Measurements from ENCODE around the gene ZNF836.

The ZNF836 gene

GRCh38 chr19:52188822-52189734, 17.7 kb upstream of the ZNF836 start:
- peak in 1 of 2 donors; percentile 93 for DNase-seq (ENCODE audit: low read depth in 2 of 2)

GRCh38 chr19:52187407-52187806, 16.0 kb upstream of the ZNF836 start:
- no peak for DNase-seq (ENCODE audit: low read depth in 2 of 2)

GRCh38 chr19:52176574-52176973, 5.2 kb upstream of the ZNF836 start:
- DNase-seq (ENCODE audit: low read depth in 2 of 2), result no peak

- no peak for DNase-seq (ENCODE audit: low read depth in 2 of 2)
These were observed 926 bp upstream of the ZNF836 start for GRCh38 chr19:52172347-52172746.

- no peak for DNase-seq (ENCODE audit: low read depth in 2 of 2)
These were observed 529 bp downstream of the ZNF836 start for GRCh38 chr19:52170863-52171320.

- DNase-seq (ENCODE audit: low read depth in 2 of 2), result no peak
These were observed 1.1 kb downstream of the ZNF836 start for GRCh38 chr19:52170304-52170703.

- DNase-seq (ENCODE audit: low read depth in 2 of 2), result no peak
These were observed 15.6 kb downstream of the ZNF836 start for GRCh38 chr19:52155596-52156359.

- no peak for DNase-seq (ENCODE audit: low read depth in 2 of 2)
These were observed 23.2 kb downstream of the ZNF836 start for GRCh38 chr19:52148256-52148655.

GRCh38 chr19:52142001-52142595, 29.3 kb downstream of the ZNF836 start:
- DNase-seq (ENCODE audit: low read depth in 2 of 2), result no peak

GRCh38 chr19:52141203-52141602, 30.2 kb downstream of the ZNF836 start:
- no peak for DNase-seq (ENCODE audit: low read depth in 2 of 2)

- peak; percentile 98 to 99 for DNase-seq (ENCODE audit: low read depth in 2 of 2)
These were observed 31.2 kb downstream of the ZNF836 start for GRCh38 chr19:52140032-52140710.

- peak; percentile 51 to 74 for DNase-seq (ENCODE audit: low read depth in 2 of 2)
These were observed 32.0 kb downstream of the ZNF836 start, which contains the start of gene ZNF616 for GRCh38 chr19:52139252-52140031. Gene ZNF616 (minus strand): TSS chr19:52139938. CDS start chr19:52130512, 9,426 bp downstream.

- DNase-seq (ENCODE audit: low read depth in 2 of 2), result no peak
These were observed 32.5 kb downstream of the ZNF836 start for GRCh38 chr19:52138983-52139251.

GRCh38 chr19:52138278-52138982, 33.0 kb downstream of the ZNF836 start:
- peak; percentile 3 to 23 for DNase-seq (ENCODE audit: low read depth in 2 of 2)

- no peak for DNase-seq (ENCODE audit: low read depth in 2 of 2)
These were observed 51.1 kb downstream of the ZNF836 start for GRCh38 chr19:52120286-52120685.

- DNase-seq (ENCODE audit: low read depth in 2 of 2), result no peak
These were observed 55.8 kb downstream of the ZNF836 start for GRCh38 chr19:52115526-52116053.

- DNase-seq (ENCODE audit: low read depth in 2 of 2), result no peak
These were observed 56.7 kb downstream of the ZNF836 start for GRCh38 chr19:52114691-52115090.

GRCh38 chr19:52112624-52113023, 58.8 kb downstream of the ZNF836 start:
- no peak for DNase-seq (ENCODE audit: low read depth in 2 of 2)

GRCh38 chr19:52110780-52111179, 60.6 kb downstream of the ZNF836 start:
- no peak for DNase-seq (ENCODE audit: low read depth in 2 of 2)
